HG03280 (cell line): ENCODE data around the gene PIM3.

ENCODE experiments used
- ATAC-seq: cut with Tn5 transposase; IDR thresholded peaks from one replicate; pipeline ENCODE4 v1.9.1; 2021; ENCODE audit warnings: mild to moderate bottlenecking, moderate library complexity; ENCODE audit not compliant: unreplicated experiment

PIM3 gene

GRCh38 chr22:49954354-49954753 lies 6.2 kb upstream of the PIM3 start:
- no peak for ATAC-seq

DNA sequence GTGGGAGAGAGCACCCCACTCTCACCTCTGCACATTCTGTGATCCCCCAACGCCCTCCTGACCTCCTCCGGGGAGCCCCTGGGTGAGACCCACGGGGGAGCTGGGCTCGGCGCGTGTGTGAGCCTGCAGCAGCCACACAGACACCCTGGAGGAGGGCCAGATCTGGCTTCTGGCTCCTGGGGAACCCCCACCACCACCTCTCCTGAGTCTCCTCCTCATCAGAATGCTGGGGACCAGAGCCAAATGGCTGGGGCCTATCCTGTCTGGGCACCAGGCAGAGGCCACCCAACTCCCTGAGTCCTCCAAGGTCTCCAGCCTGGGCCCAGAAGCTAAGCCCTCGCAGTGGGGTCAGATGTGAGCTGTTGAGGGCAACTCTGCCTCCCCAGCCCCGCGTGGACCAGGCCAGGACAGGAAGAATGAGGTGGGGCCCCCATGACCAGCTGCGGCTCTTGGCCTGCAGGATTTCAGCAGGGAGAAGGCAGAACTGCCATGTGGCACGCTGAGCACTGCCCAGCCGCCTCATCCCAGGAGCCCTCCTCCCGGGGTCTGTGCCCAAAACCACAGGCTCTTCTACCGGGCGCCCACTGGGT lies 5.5 kb upstream of the PIM3 start:
- ATAC-seq = no peak

DNA sequence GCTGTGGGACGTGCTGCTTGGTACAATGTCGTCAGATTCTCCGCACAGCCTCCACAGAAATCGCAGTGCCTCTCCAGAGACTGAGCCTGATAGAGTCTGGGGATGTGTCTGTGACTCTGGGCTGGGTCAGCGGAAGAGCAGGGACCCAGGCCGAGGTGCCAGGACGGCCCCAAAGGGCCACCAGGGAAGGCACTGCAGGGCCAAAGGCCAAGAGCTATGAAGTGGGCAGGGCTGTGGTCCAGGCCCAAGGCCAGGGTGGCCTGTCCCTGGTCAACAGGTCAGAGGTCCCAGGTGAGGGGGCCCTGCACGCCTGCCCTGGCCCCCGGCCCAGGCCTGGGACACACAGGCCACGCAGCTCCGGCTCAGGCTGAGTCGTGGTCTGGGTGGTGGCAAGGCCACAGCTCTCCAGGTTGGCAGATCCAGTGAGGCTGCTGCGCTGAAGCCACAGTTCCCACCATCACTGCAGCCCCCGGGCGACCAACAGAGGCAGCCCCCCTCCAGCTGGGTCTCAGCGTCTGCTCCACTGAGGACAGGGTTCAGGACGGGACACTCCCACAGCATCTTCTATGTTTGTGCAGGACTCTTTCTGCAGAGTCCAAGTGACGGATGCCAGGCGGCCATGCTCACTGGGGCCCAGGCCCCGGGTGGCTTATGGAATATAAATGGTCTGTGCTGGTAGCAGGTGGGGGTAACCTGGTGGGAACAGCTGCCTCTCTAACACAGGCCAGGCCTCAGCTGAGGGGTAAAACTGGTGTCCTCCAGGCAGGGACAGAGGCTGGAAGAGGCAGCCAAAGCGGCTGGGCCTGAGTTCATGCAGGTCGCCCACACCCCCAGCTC lies 4.8 kb upstream of the PIM3 start:
- ATAC-seq = no peak

- ATAC-seq = no peak
These were observed 4.2 kb upstream of the PIM3 start for GRCh38 chr22:49956418-49956770.

- no peak for ATAC-seq
These were observed 3.4 kb upstream of the PIM3 start for GRCh38 chr22:49956914-49957825.

- ATAC-seq = no peak
These were observed 2.7 kb upstream of the PIM3 start for GRCh38 chr22:49957826-49958365.

GRCh38 chr22:49958366-49958921 lies 2.1 kb upstream of the PIM3 start:
- ATAC-seq = no peak

- ATAC-seq = no peak
These were observed 1.4 kb upstream of the PIM3 start for GRCh38 chr22:49958931-49959781.

DNA sequence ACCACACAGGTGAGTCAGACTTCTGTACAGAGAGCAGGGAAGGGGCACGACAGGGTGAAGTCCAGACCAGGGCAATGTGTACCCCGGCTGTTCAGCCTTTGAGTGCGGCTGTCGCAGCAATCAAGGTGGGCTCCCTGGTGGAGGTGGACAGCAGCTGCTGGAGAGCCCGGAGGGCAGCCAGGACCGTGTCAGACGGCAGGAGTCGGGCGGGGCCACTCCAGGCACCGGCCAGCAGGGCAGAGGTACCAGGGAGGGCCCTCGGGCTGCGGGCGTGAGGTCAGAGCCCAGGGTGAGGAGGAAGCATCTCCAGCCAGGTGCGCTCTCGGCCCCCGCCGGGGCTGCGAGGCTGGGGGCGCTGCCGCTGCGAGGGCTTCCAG lies 802 bp upstream of the PIM3 start:
- peak; percentile 13 for ATAC-seq

DNA sequence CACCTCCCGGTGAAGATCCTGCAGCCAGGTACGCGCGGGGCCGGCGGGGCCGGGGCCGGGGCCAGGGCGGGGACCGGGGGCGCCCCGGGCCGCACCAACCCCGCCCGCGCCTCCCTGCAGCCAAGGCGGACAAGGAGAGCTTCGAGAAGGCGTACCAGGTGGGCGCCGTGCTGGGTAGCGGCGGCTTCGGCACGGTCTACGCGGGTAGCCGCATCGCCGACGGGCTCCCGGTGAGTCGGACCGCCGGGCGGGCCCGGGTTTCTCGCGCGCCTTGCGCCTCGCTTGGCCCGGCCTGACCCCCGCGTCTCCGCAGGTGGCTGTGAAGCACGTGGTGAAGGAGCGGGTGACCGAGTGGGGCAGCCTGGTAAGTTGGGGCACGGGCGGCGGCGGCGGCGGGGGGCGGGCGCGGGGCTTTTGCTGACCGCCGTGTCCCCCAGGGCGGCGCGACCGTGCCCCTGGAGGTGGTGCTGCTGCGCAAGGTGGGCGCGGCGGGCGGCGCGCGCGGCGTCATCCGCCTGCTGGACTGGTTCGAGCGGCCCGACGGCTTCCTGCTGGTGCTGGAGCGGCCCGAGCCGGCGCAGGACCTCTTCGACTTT lies 531 bp downstream of the PIM3 start:
- no peak for ATAC-seq

GRCh38 chr22:49961601-49962011 lies 1.0 kb downstream of the PIM3 start:
- ATAC-seq = no peak

DNA sequence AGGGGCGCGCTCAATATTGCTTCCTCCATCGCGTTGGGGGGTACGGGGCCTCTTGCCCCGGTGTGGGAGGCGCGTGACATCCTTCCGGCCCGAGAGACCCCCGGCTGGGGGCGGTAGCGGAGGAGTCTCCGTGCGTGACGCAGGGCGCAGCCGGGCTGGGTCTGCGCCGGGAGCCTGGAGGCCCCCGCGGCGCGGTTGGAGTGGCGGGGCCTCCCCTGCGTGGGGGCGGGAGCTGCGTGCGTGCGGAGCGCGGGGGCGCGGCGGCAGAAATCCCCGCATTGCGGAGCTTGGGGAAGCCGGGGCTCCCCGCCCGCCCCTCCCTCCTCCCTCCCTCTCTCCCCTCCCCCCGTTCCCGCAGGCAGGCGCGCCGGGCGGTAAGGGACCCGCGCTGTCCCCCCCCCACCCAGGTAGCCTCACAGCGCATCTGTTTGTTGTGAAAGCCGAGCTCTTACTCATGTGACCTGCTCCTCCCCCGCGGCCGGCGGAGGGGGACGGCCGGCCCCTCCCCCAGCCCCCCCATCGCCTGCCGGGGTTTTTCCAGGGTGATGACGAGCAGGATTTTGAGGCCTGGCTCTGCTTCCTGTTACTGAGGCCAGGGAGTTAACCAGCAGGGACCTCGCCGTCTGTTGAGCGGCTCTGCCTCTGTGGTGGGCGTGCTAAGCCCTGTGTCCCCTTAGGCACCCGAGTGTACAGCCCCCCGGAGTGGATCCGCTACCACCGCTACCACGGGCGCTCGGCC lies 1.6 kb downstream of the PIM3 start:
- ATAC-seq = no peak

- ATAC-seq = no peak
These were observed 2.4 kb downstream of the PIM3 start for GRCh38 chr22:49962751-49963646.

DNA sequence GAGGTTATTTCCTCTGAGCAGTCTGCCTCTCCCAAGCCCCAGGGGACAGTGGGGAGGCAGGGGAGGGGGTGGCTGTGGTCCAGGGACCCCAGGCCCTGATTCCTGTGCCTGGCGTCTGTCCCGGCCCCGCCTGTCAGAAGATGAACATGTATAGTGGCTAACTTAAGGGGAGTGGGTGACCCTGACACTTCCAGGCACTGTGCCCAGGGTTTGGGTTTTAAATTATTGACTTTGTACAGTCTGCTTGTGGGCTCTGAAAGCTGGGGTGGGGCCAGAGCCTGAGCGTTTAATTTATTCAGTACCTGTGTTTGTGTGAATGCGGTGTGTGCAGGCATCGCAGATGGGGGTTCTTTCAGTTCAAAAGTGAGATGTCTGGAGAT lies 3.1 kb downstream of the PIM3 start:
- no peak for ATAC-seq

DNA sequence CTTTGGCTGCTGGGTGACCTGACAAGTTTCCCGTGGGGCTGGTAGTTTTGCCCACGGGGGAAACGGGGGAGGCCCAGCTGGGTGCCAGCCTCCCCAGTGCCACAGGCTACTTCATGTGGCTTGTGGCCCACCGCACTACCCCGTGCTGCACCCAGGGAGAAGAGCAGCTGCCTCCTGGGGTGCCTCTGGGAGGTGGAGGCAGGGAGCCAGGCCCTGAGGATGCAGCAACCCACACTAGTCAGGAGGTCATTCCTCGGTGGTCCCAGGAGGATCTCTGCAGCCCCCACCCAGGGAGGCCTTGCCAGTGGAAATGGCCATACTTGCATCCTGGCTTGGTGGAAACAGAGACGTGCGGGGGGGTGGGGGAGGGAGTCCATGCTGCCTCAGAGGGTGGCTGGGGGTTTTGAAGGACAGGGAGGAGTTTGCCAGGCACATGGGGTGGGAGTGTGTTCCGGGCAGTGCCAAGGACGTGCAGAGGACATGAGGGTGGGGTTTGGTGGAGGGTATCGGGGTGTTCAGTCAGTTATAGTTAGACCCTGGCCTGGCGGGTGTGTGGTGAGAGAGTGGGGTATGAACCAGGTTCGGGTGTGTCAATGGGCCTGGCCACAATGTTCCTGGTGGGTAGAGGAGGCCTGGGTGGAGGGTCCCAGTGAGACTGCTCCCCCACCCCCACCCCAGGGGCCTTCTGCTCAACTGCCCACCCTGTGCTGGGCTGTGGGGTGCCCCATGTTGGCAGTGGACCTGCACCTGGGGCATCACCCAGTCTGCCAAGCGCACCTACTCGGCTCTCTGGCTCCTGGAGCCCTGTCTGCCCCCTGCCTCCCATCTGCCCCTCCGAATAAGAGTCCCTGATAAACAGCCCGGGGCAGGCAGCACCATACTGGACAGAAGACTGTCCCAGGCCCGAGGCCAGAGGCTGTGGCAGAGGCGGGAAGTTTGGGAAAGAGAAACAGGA lies 3.8 kb downstream of the PIM3 start:
- no peak for ATAC-seq

DNA sequence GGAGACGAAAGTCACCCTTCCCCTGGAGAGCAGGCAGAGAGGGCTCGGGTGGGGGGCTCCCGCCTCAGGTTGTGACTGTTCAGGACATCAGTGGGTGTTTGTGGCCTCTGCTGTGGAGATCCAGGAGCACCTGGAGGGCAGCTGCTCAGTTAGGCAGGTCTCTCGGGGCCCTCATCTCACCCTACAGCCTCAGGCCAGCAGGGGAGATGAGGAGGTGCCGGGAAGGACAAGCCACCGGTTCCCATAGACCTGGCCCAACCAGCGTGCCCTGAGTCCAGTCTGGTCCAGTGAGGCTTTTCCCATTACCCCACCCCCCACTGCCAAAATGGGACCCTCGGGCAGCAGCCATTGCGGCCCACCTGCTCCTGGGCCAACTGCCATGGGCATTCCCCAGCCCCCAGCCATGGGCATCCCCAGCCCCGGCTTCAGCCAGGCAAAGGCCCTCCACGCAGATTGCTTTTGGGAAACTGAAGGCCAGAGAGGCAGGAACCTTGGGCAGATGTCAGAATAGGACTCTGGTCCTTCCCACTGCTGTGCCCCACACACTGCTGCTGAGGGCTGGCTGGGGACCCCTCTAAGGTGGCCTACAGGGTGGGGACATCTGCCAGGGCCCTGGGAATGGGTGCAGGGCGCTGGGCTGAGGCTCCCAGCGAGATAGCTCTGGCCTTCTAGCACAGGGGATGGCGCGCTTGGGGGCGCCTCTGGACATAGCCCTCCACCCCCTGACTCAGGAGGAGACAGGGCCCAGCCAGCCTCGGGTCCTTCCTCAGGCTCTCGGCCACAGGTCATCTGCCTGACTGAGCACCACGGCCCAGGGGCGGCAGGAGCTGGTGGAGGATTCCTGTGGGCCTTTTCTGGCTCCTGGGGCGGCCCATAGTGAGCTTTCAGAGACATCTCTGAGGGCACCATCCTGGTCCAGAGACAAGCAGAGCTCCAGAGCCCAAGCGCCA lies 4.8 kb downstream of the PIM3 start:
- ATAC-seq = no peak
